SK-N-MC (cell line): ENCODE results near the gene ADCYAP1R1.

Experiments used
- DNase-seq: peaks from one replicate; pipeline ENCODE4 v3.0.0-alpha.2; 2011; ENCODE audit warnings: low read depth, low spot score
- H3K27ac ChIP-seq: fragments of 200-600 bp; sonication (generic); 2 replicates; pipeline ENCODE4 v1.5.1; 2016; ENCODE audit warnings: mixed run types
- H3K36me3 ChIP-seq: fragments of 200-600 bp; sonication (generic); 2 replicates; pipeline ENCODE4 v1.6.1; 2017; ENCODE audit warnings: antibody characterized with exemption, low read length, mixed read lengths; ENCODE audit not compliant: insufficient read depth
- H3K4me3 ChIP-seq: fragments of 200-600 bp; sonication (generic); 2 replicates; pipeline ENCODE4 v1.5.1; 2016
- H3K9ac ChIP-seq: fragments of 200-600 bp; sonication (generic); 2 replicates; pipeline ENCODE4 v1.8.0; 2017; ENCODE audit warnings: mixed run types, mixed read lengths; ENCODE audit not compliant: insufficient read length
- H3K9me3 ChIP-seq: fragments of 200-600 bp; sonication (generic); 2 replicates; pipeline ENCODE4 v1.6.1; 2017; ENCODE audit warnings: low read depth, mild to moderate bottlenecking, antibody characterized with exemption, low read length, moderate library complexity, mixed read lengths
- EZH2 ChIP-seq: fragments of 200-600 bp; sonication (generic); IDR thresholded peaks from one replicate; pipeline ENCODE4 v1.6.1; 2017; ENCODE audit warnings: antibody characterized with exemption
- FOXP2 ChIP-seq: optimal IDR thresholded peaks from 2 replicates; pipeline ENCODE3; 2011; ENCODE audit warnings: mild to moderate bottlenecking, moderate library complexity; ENCODE audit not compliant: insufficient read depth; ENCODE audit errors: extremely low read length, control extremely low read depth
- POLR2AphosphoS5 ChIP-seq: IDR thresholded peaks from 2 replicates; pipeline ENCODE4 v1.6.1; 2012; ENCODE audit warnings: mild to moderate bottlenecking, low read depth, low read length, borderline replicate concordance

The ADCYAP1R1 gene

GRCh38 chr7:31049005-31049765 lies 2.9 kb upstream of the ADCYAP1R1 start:
- TF ChIP-seq POLR2AphosphoS5 (no peak), FOXP2 (no peak), EZH2 (no peak)
- H3K27ac ChIP-seq, result no peak overlapping the region
- no peak overlapping the region for H3K4me3 ChIP-seq
- no peaks in the 10 kb centered on the region for H3K36me3 ChIP-seq
- H3K9ac ChIP-seq, result no peak overlapping the region
- no peaks in the 10 kb centered on the region for H3K9me3 ChIP-seq
- DNase-seq, result no peak

DNA sequence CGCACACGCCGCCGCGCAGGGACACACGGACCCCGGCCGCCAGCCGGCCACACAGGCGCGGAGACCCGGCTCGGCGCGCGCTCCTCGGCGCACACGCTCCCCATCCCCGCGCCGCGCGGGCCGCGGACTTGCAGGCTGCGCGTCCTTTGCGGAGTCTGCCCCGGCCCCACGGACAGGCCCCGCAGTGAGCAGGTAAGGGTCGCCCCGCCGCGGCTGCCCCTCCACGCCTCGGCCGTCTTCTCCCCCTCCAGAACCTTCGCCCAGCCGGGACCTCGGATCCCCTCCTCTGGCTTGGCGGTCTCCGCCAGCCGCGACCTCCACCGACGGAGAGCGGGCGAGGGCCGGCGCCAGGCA lies 356 bp downstream of the ADCYAP1R1 start:
- no peaks in the 10 kb centered on the region for H3K9me3 ChIP-seq
- H3K27ac ChIP-seq, result no peak overlapping the region
- no peaks in the 10 kb centered on the region for H3K36me3 ChIP-seq
- no peak for DNase-seq
- H3K4me3 ChIP-seq, result peak overlapping the region; percentile 71
- H3K9ac ChIP-seq, result no peak overlapping the region
- TF ChIP-seq EZH2 (no peak), FOXP2 (no peak), POLR2AphosphoS5 (no peak)

- H3K9ac ChIP-seq, result no peak overlapping the region
- H3K4me3 ChIP-seq, result peak overlapping the region; percentile 71
- H3K27ac ChIP-seq, result no peak overlapping the region
- no peak for DNase-seq
- H3K36me3 ChIP-seq, result no peaks in the 10 kb centered on the region
- TF ChIP-seq POLR2AphosphoS5 (no peak), FOXP2 (no peak), EZH2 (no peak)
- no peaks in the 10 kb centered on the region for H3K9me3 ChIP-seq
These were observed 913 bp downstream of the ADCYAP1R1 start for GRCh38 chr7:31052841-31053601.

DNA sequence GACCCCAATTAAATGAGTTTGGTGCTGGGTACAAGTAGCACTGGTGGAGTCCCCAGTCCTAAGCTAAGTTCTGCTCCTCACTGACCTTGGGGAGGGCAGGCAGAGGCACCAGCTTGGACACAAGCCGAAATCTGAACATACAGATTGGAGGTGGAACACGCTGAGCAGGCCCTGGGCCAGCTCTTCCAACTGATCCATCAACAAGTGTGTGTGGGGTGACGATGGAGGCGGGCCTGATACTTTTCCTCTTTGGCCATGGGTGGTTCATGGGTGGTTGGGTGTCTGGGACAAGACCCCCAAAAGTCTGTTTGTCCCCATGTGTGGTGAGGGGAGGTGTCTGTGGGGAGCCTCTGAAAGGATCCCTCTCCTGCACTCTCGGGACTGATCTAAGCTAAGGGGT lies 1.9 kb downstream of the ADCYAP1R1 start:
- no peak overlapping the region for H3K27ac ChIP-seq
- H3K36me3 ChIP-seq, result no peaks in the 10 kb centered on the region
- DNase-seq, result no peak
- H3K9ac ChIP-seq, result no peak overlapping the region
- H3K4me3 ChIP-seq, result no peak overlapping the region
- no peak for TF ChIP-seq POLR2AphosphoS5
- TF ChIP-seq FOXP2, result no peak
- no peak for TF ChIP-seq EZH2
- no peaks in the 10 kb centered on the region for H3K9me3 ChIP-seq

DNA sequence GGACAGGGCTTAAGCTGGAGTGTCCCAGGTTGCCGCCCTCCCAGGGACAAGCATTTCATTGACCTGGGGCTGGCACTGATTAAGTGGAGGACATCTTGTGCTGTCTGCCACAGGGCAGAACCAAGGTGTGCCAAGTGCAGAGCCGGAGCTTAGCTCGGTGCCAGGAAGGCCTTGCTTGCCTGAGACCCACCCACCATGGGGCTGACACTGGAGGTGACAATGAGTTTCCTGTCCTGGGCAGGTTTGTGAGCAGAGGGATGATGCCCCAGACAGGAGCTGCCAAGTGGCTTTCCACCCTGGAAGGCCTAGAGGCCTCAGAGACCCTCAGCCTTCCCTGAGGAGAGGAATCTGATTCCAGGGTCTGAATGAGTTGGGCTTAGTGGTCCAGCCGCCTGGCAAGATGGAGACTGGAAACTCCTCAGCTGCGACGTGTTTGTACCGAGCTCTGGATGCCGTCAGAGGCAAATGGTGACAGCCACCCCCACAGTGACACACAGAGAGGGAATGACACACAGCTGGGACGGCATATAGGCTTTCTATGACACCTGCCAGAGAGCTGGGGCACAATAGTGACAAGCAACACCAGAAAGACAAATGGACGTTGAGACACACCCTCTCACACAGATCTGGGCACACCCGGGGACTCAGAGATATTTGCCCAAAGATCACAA lies 2.6 kb downstream of the ADCYAP1R1 start:
- Histone ChIP-seq H3K9me3 (no peaks in the 10 kb centered on the region), H3K9ac (no peak overlapping the region), H3K4me3 (no peak overlapping the region), H3K36me3 (no peaks in the 10 kb centered on the region), H3K27ac (no peak overlapping the region)
- TF ChIP-seq POLR2AphosphoS5 (no peak), FOXP2 (no peak)
- DNase-seq, result no peak

GRCh38 chr7:31055471-31055870 lies 3.4 kb downstream of the ADCYAP1R1 start:
- Histone ChIP-seq H3K36me3 (no peaks in the 10 kb centered on the region), H3K9ac (no peak overlapping the region), H3K27ac (no peak overlapping the region), H3K4me3 (no peak overlapping the region), H3K9me3 (no peaks in the 10 kb centered on the region)
- no peak for DNase-seq
- TF ChIP-seq FOXP2 (no peak), POLR2AphosphoS5 (no peak), EZH2 (no peak)

- Histone ChIP-seq H3K9ac (no peak overlapping the region), H3K36me3 (no peaks in the 10 kb centered on the region), H3K9me3 (no peaks in the 10 kb centered on the region), H3K4me3 (no peak overlapping the region), H3K27ac (no peak overlapping the region)
- DNase-seq, result no peak
- TF ChIP-seq FOXP2 (no peak), EZH2 (no peak), POLR2AphosphoS5 (no peak)
These were observed 4.8 kb downstream of the ADCYAP1R1 start for GRCh38 chr7:31056775-31057346.

- no peak for DNase-seq
- TF ChIP-seq EZH2 (no peak), FOXP2 (no peak), POLR2AphosphoS5 (no peak)
These were observed 6.0 kb downstream of the ADCYAP1R1 start for GRCh38 chr7:31058122-31058521.

More at GRCh38 chr7:31058122-31058521, 6.0 kb downstream of the ADCYAP1R1 start:
- Histone ChIP-seq H3K27ac (no peak overlapping the region), H3K36me3 (no peaks in the 10 kb centered on the region), H3K9me3 (no peaks in the 10 kb centered on the region), H3K9ac (no peak overlapping the region), H3K4me3 (no peak overlapping the region)
